ENCODE measurements around the gene ZFP92.
"Not testable (repeated sequence)": the region's sequence is repeated elsewhere in the genome, so short reads cannot be mapped to it uniquely, and the experiment has no call there.

The ZFP92 gene

GRCh38 chrX:153382563-153383482, 28.4 kb upstream of the ZFP92 start:
- H3K4me3 ChIP-seq (replicated peaks; ENCODE audit: low read depth, low read length) = no peak overlapping the region
- H3K36me3 ChIP-seq (ENCODE audit: control insufficient read depth, insufficient read depth, low read length) = no peaks in the 10 kb centered on the region
- TF ChIP-seq, protein P1, sequence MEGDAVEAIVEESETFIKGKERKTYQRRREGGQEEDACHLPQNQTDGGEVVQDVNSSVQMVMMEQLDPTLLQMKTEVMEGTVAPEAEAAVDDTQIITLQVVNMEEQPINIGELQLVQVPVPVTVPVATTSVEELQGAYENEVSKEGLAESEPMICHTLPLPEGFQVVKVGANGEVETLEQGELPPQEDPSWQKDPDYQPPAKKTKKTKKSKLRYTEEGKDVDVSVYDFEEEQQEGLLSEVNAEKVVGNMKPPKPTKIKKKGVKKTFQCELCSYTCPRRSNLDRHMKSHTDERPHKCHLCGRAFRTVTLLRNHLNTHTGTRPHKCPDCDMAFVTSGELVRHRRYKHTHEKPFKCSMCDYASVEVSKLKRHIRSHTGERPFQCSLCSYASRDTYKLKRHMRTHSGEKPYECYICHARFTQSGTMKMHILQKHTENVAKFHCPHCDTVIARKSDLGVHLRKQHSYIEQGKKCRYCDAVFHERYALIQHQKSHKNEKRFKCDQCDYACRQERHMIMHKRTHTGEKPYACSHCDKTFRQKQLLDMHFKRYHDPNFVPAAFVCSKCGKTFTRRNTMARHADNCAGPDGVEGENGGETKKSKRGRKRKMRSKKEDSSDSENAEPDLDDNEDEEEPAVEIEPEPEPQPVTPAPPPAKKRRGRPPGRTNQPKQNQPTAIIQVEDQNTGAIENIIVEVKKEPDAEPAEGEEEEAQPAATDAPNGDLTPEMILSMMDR (IDR thresholded peaks at IDR 0.05; ENCODE audit: insufficient read depth, low read length, poor library complexity, severe bottlenecking) = no peak
- DNase-seq (ENCODE audit: extremely low read depth, insufficient read length) = no peak
- H3K27me3 ChIP-seq (replicated peaks; ENCODE audit: control insufficient read depth, insufficient read depth, low read length) = no peaks in the 10 kb centered on the region; the same call in 1 of the 2 replicates

GRCh38 chrX:153384390-153384789, 26.9 kb upstream of the ZFP92 start:
- TF ChIP-seq, protein P1 (IDR thresholded peaks at IDR 0.05; ENCODE audit: insufficient read depth, low read length, poor library complexity, severe bottlenecking) = no peak
- H3K4me3 ChIP-seq (replicated peaks; ENCODE audit: low read depth, low read length) = no peak overlapping the region

GRCh38 chrX:153384973-153385372, 26.3 kb upstream of the ZFP92 start:
- not testable (repeated sequence) for H3K27me3 ChIP-seq (replicated peaks; ENCODE audit: control insufficient read depth, insufficient read depth, low read length); DNase-seq (ENCODE audit: extremely low read depth, insufficient read length); H3K4me3 ChIP-seq (replicated peaks; ENCODE audit: low read depth, low read length); H3K36me3 ChIP-seq (ENCODE audit: control insufficient read depth, insufficient read depth, low read length)

More at GRCh38 chrX:153384390-153384789, 26.9 kb upstream of the ZFP92 start:
- DNase-seq (ENCODE audit: extremely low read depth, insufficient read length) = no peak
- H3K27me3 ChIP-seq (replicated peaks; ENCODE audit: control insufficient read depth, insufficient read depth, low read length) = no peaks in the 10 kb centered on the region; the same call in 1 of the 2 replicates
- H3K36me3 ChIP-seq (ENCODE audit: control insufficient read depth, insufficient read depth, low read length) = no peaks in the 10 kb centered on the region

- TF ChIP-seq, protein P1 (IDR thresholded peaks at IDR 0.05; ENCODE audit: insufficient read depth, low read length, poor library complexity, severe bottlenecking) = no peak
- no peak for DNase-seq (ENCODE audit: extremely low read depth, insufficient read length)
- Histone ChIP-seq H3K27me3 (replicated peaks; ENCODE audit: control insufficient read depth, insufficient read depth, low read length) (no peaks in the 10 kb centered on the region; the same call in 1 of the 2 replicates), H3K4me3 (replicated peaks; ENCODE audit: low read depth, low read length) (no peak overlapping the region), H3K36me3 (ENCODE audit: control insufficient read depth, insufficient read depth, low read length) (no peaks in the 10 kb centered on the region)
These were observed 25.2 kb upstream of the ZFP92 start for GRCh38 chrX:153386097-153386496.

GRCh38 chrX:153387345-153387744, 23.9 kb upstream of the ZFP92 start:
- TF ChIP-seq, protein P1 (IDR thresholded peaks at IDR 0.05; ENCODE audit: insufficient read depth, low read length, poor library complexity, severe bottlenecking) = no peak

GRCh38 chrX:153387987-153388721, 23.1 kb upstream of the ZFP92 start:
- H3K36me3 ChIP-seq (ENCODE audit: control insufficient read depth, insufficient read depth, low read length) = no peaks in the 10 kb centered on the region
- H3K4me3 ChIP-seq (replicated peaks; ENCODE audit: low read depth, low read length) = no peak overlapping the region
- no peak for DNase-seq (ENCODE audit: extremely low read depth, insufficient read length)
- no peaks in the 10 kb centered on the region; the same call in 1 of the 2 replicates for H3K27me3 ChIP-seq (replicated peaks; ENCODE audit: control insufficient read depth, insufficient read depth, low read length)
- TF ChIP-seq, protein P1 (IDR thresholded peaks at IDR 0.05; ENCODE audit: insufficient read depth, low read length, poor library complexity, severe bottlenecking) = no peak

More at GRCh38 chrX:153387345-153387744, 23.9 kb upstream of the ZFP92 start:
- H3K4me3 ChIP-seq (replicated peaks; ENCODE audit: low read depth, low read length) = no peak overlapping the region
- H3K27me3 ChIP-seq (replicated peaks; ENCODE audit: control insufficient read depth, insufficient read depth, low read length) = no peaks in the 10 kb centered on the region; the same call in 1 of the 2 replicates
- H3K36me3 ChIP-seq (ENCODE audit: control insufficient read depth, insufficient read depth, low read length) = no peaks in the 10 kb centered on the region
- no peak for DNase-seq (ENCODE audit: extremely low read depth, insufficient read length)

Measured in GM06990 (cell line).